Measurements from ENCODE around the gene DCUN1D1.

DNA sequence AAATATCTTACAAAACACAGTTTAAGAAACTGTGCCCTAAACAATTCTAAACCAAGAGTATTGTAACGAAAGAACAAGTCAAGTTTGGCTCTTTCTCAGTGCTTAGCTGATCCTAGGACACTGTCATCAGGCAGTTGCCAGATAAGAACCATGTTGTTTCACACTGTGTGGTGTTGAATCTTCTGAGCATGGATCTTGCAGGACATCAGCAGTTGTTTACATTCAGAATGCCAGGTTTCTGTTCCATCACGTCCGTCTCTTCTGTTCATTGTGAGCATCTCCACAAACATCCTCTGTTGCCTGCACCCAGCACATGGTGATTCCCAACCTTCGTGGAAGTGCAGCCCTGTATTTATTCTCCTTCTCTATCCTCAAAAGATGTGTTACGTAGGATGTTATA lies 67.9 kb downstream of the DCUN1D1 start:
- TF ChIP-seq ZNF8 (CRISPR knock-in tag; IDR thresholded peaks at IDR 0.05), result no peak
- no peak for TF ChIP-seq ISL1 (CRISPR knock-in tag; IDR thresholded peaks at IDR 0.05)
- TF ChIP-seq, protein P1, sequence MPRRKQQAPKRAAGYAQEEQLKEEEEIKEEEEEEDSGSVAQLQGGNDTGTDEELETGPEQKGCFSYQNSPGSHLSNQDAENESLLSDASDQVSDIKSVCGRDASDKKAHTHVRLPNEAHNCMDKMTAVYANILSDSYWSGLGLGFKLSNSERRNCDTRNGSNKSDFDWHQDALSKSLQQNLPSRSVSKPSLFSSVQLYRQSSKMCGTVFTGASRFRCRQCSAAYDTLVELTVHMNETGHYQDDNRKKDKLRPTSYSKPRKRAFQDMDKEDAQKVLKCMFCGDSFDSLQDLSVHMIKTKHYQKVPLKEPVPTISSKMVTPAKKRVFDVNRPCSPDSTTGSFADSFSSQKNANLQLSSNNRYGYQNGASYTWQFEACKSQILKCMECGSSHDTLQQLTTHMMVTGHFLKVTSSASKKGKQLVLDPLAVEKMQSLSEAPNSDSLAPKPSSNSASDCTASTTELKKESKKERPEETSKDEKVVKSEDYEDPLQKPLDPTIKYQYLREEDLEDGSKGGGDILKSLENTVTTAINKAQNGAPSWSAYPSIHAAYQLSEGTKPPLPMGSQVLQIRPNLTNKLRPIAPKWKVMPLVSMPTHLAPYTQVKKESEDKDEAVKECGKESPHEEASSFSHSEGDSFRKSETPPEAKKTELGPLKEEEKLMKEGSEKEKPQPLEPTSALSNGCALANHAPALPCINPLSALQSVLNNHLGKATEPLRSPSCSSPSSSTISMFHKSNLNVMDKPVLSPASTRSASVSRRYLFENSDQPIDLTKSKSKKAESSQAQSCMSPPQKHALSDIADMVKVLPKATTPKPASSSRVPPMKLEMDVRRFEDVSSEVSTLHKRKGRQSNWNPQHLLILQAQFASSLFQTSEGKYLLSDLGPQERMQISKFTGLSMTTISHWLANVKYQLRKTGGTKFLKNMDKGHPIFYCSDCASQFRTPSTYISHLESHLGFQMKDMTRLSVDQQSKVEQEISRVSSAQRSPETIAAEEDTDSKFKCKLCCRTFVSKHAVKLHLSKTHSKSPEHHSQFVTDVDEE (CRISPR knock-in tag; IDR thresholded peaks at IDR 0.05), result no peak
- TF ChIP-seq OSR1 (CRISPR knock-in tag; IDR thresholded peaks at IDR 0.05), result no peak

All from SK-N-SH treated with all-trans-retinoic acid at 6 μM for 48 hours (cell line).